Measurements from ENCODE around the gene CRYL1. TPM values are rescaled to one million over a fixed set of nuclear protein-coding genes. Genes with fewer than 3 reads are reported as not detected.
A peak's percentile ranks its signal among the peaks of the same experiment; 100 is the strongest.

Gene CRYL1, protein sequence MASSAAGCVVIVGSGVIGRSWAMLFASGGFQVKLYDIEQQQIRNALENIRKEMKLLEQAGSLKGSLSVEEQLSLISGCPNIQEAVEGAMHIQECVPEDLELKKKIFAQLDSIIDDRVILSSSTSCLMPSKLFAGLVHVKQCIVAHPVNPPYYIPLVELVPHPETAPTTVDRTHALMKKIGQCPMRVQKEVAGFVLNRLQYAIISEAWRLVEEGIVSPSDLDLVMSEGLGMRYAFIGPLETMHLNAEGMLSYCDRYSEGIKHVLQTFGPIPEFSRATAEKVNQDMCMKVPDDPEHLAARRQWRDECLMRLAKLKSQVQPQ
- 64.4 and 66.2 TPM in 2 replicates for total RNA-seq
- 52.6 and 65.5 TPM in 2 replicates for polyA plus RNA-seq

DNA sequence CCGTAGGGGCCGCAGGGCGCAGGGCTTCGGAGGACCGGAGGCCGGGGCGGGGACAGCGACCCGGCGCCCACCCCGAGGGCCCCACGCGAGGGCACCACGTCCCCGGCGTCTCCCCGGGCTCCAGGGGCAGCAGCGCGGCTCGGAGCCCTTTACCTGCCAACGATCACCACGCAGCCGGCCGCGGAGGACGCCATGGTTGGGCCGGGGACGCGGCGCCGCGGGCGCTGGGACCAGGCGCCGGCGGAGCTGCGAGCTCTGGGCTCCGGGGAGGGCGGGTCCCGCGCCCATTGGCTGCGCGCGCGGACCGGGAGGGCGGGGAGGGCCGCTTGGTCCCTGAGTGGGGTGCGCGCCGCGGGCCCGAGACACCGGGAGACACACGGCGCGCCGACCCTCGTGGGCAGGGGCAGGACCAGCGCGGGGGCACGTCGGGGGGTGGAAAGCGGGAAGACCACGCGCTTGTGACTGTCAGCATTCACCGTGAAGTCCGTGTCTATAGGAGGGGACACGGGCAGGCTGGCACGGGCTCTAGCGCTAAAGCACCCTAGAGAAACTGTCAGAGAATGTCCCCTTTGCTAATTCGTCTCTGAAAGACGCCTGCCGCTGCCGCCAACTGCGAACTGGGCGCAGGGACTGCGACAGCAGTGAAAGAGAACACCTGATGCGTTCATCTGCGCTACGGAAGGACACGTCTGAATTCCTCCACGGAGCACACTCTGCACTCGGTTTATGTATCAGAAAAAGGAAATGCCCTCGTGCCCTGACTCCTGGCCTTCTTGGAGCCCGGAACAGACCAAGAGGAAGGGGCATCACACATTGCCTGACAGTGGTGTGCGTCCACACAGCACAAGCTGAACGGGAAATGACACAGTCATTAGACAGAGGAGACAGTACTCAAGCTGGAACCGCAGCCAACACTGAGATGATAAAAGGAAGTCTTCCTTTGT, at the start of gene CRYL1:
Gene CRYL1 (minus strand): TSS at position 257 of the 944 bp plus-strand sequence. CDS start 63 bp downstream, at position 194.
- Histone ChIP-seq H3K4me3 (peak within 1 kb of the TSS; percentile 100), H4K20me1 (ENCODE audit: insufficient read depth, poor library complexity, severe bottlenecking) (no peaks in the 10 kb centered on the region), H3K27me3 (no peaks in the 10 kb centered on the region), H3K9me2 (replicated peaks; ENCODE audit: insufficient read depth) (no peaks in the 10 kb centered on the region), H2AFZ (peak within 1 kb of the TSS; percentile 100), H3K4me2 (peak within 1 kb of the TSS; percentile 88), H3K79me2 (peaks cover 33% of the 10 kb centered on the region), H3K9me3 (ENCODE audit: low read depth) (no peaks in the 10 kb centered on the region), H3K27ac (peak within 1 kb of the TSS; percentile 81), H3K36me3 (replicated peaks; ENCODE audit: insufficient read depth, low read depth) (no peaks in the 10 kb centered on the region), H3K4me1 (ENCODE audit: insufficient read depth) (peaks cover 20% of the 10 kb centered on the region)
- TF ChIP-seq CTCF (IDR thresholded peaks at IDR 0.05; ENCODE audit: poor library complexity): no peak
- TF ChIP-seq EZH2 (IDR thresholded peaks at IDR 0.05; ENCODE audit: borderline replicate concordance): no peak
- TF ChIP-seq EZH2phosphoT487 (IDR thresholded peaks at IDR 0.05; ENCODE audit: low read depth, severe bottlenecking, unreplicated experiment): no peak
- WGBS (ENCODE audit: low lambda C conversion rate, missing lambda C conversion rate): under 1% methylated on average over 38 of the region's 89 CpGs
- peak; percentile 85 for DNase-seq (ENCODE audit: low spot score)

GRCh38 chr13:20573636-20574035, 48.0 kb upstream of the CRYL1 start:
- no peaks in the 10 kb centered on the region for H3K27me3 ChIP-seq
- no peaks in the 10 kb centered on the region for H3K4me1 ChIP-seq (ENCODE audit: insufficient read depth)
- peaks cover 61% of the 10 kb centered on the region for H3K79me2 ChIP-seq
- no peak overlapping the region for H3K4me3 ChIP-seq
- H2AFZ ChIP-seq: no peak overlapping the region
- H3K9me2 ChIP-seq (replicated peaks; ENCODE audit: insufficient read depth): no peaks in the 10 kb centered on the region
- WGBS (ENCODE audit: low lambda C conversion rate, missing lambda C conversion rate): 90% methylated on average over 2 of the region's 2 CpGs
- H3K27ac ChIP-seq: no peak overlapping the region
- TF ChIP-seq EZH2 (IDR thresholded peaks at IDR 0.05; ENCODE audit: borderline replicate concordance) (no peak), EZH2phosphoT487 (IDR thresholded peaks at IDR 0.05; ENCODE audit: low read depth, severe bottlenecking, unreplicated experiment) (no peak), CTCF (IDR thresholded peaks at IDR 0.05; ENCODE audit: poor library complexity) (no peak)
- no peak for DNase-seq (ENCODE audit: low spot score)
- H3K36me3 ChIP-seq (replicated peaks; ENCODE audit: insufficient read depth, low read depth): no peaks in the 10 kb centered on the region
- no peaks in the 10 kb centered on the region for H4K20me1 ChIP-seq (ENCODE audit: insufficient read depth, poor library complexity, severe bottlenecking)
- H3K9me3 ChIP-seq (ENCODE audit: low read depth): peaks cover 6% of the 10 kb centered on the region
- H3K4me2 ChIP-seq: no peak overlapping the region

DNA sequence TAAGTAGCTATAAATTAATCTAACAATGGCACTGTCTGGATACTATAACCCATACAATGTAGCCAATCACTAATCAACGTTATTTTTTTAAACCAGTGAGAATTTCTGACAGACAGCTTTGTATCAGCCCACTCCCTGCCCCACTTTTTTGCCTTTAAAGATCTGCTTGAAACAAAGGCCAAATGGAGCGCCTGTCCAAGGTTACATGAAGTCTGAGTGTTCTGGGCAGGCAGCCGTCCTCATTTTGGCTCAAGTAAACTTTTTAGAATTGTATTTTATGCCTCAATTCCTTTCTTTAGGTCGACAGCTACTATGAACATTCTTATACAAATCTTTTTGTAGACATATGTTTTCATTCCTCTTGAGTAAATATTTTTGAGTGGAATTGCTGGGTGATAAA, 47.5 kb upstream of the CRYL1 start:
- WGBS (ENCODE audit: low lambda C conversion rate, missing lambda C conversion rate): 87% methylated on average over 4 of the region's 4 CpGs
- Histone ChIP-seq H3K4me2 (no peak overlapping the region), H3K4me1 (ENCODE audit: insufficient read depth) (peaks cover 4% of the 10 kb centered on the region), H3K27ac (no peak overlapping the region), H3K4me3 (no peak overlapping the region), H3K27me3 (no peaks in the 10 kb centered on the region), H3K9me2 (replicated peaks; ENCODE audit: insufficient read depth) (no peaks in the 10 kb centered on the region), H4K20me1 (ENCODE audit: insufficient read depth, poor library complexity, severe bottlenecking) (no peaks in the 10 kb centered on the region), H3K9me3 (ENCODE audit: low read depth) (peaks cover 6% of the 10 kb centered on the region), H2AFZ (no peak overlapping the region), H3K36me3 (replicated peaks; ENCODE audit: insufficient read depth, low read depth) (no peaks in the 10 kb centered on the region), H3K79me2 (peaks cover 65% of the 10 kb centered on the region)
- TF ChIP-seq EZH2 (IDR thresholded peaks at IDR 0.05; ENCODE audit: borderline replicate concordance) (no peak), EZH2phosphoT487 (IDR thresholded peaks at IDR 0.05; ENCODE audit: low read depth, severe bottlenecking, unreplicated experiment) (no peak), CTCF (IDR thresholded peaks at IDR 0.05; ENCODE audit: poor library complexity) (no peak)
- no peak for DNase-seq (ENCODE audit: low spot score)
